Body of pancreas (tissue), 4 donors: ENCODE data around the gene ABCD1.

Experiments used
- CTCF ChIP-seq, 7 experiments: fragments of 450-650 bp in 4 of 7; fragments of 200-600 bp in 3 of 7; sonication (generic) in 3 of 7; IDR thresholded peaks; one replicate each; pipeline ENCODE4 v1.5.1; 2016 to 2019; ENCODE audit warnings: antibody characterized with exemption in 7 of 7
- POLR2A ChIP-seq, 3 donors: fragments of 450-650 bp; IDR thresholded peaks; one replicate each; pipeline ENCODE4 v1.6.1; 2016; ENCODE audit warnings: antibody characterized with exemption in 3 of 3, mild to moderate bottlenecking in 2 of 3

- TF ChIP-seq CTCF (IDR thresholded peaks at IDR 0.05) (no peak), POLR2A (IDR thresholded peaks at IDR 0.05) (no peak)
These were observed 68.6 kb downstream of the ABCD1 start for GRCh38 chrX:153793291-153793690.
